NCI-H1417 treated with DMSO at 0.1 percent for 48 hours (cell line): ENCODE measurements around the gene SCFD1.
"Not testable (repeated sequence)": the region's sequence is repeated elsewhere in the genome, so short reads cannot be mapped to it uniquely, and the experiment has no call there.

Experiments
- DNase-seq: peaks from one replicate; lab custom pipeline; 2025; lab: John Stamatoyannopoulos, UW

Gene SCFD1

GRCh38 chr14:30621940-30622830, at the start of gene SCFD1:
SCFD1 (plus strand) TSS chr14:30622319; CDS start chr14:30622339, 20 bp downstream.
- peak; percentile 91 for DNase-seq

DNA sequence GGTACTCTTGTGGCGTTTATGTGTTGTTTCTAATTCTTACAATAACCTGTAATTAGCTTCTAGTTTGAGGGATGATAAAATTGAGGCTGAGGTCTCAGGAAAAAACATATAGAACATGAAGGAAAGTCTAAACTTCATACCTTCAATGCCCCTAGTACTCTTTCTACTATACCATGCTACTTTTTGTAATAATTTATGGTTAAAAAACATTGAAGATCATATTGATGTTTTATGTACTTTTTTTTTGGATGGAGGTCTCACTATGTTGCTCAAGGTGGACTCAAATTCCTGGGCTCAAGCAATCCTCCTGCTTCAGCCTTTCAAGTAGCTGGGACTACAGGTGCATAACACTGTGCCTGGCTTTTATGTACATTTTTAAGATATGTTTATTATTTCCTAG, 49.3 kb upstream of the SCFD1 start:
- no peak for DNase-seq

GRCh38 chr14:30573226-30573814, 48.8 kb upstream of the SCFD1 start:
- no peak for DNase-seq

- no peak for DNase-seq
Measured at GRCh38 chr14:30573966-30574365, 48.2 kb upstream of the SCFD1 start.

- DNase-seq, result not testable (repeated sequence)
Measured at GRCh38 chr14:30574777-30575176, 47.3 kb upstream of the SCFD1 start.

GRCh38 chr14:30576333-30576732, 45.8 kb upstream of the SCFD1 start:
- DNase-seq, result not testable (repeated sequence)

GRCh38 chr14:30580616-30581282, 41.4 kb upstream of the SCFD1 start:
- no peak for DNase-seq

DNA sequence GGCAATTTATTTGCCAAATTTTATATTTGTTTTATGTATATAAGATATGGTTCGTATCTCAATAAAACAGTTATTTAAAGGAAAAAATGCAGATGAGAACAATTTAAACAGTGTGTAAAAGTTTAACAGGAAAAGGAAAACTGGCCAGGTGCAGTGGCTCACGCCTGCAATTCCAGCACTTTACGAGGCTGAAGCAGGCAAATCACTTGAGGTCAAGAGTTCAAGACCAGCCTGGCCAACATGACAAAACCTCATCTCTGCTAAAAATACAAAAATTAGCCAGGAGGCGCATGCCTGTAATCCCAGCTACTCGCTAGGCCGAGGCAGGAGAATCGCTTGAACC, 40.9 kb upstream of the SCFD1 start:
- DNase-seq, result no peak

DNA sequence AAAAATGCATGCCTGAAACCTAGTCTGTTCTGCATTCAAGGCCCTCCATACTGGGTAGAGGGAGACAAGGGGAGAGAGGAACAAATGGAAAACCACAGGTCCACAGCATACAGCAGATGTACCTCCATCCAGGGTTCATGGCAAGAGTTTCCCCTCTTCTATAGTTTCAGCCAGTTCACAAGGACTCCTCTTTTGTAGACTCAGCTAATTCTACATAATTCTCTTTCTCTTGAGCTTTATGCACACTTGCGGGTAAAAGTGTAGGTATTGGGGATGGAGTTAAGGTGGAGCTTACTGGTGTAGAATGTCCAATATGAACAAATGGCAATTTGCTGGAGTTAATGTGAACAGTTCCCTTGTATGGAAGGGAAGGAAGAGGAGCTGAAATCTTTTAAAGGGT, 39.7 kb upstream of the SCFD1 start:
- DNase-seq, result no peak

GRCh38 chr14:30584058-30584630, 38.0 kb upstream of the SCFD1 start:
- no peak for DNase-seq

DNA sequence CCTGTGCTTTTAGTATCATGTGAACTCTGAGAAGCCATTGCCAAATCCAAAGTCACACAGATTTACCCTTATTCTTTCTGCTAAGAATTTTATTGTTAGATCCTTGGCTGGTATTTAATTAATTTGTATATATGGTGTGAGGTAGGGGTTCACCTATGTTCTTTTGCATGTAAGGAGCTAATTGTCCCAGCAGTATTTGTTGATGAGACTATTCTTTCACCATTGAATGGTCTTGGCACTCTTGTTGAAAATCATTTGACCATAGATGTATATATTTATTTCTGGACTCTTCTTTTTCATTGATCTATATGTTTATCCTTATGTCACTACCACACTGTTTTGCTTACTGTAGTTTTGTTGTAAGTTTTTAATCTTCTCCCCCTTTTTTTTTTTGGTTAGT, 36.9 kb upstream of the SCFD1 start:
- no peak for DNase-seq

DNA sequence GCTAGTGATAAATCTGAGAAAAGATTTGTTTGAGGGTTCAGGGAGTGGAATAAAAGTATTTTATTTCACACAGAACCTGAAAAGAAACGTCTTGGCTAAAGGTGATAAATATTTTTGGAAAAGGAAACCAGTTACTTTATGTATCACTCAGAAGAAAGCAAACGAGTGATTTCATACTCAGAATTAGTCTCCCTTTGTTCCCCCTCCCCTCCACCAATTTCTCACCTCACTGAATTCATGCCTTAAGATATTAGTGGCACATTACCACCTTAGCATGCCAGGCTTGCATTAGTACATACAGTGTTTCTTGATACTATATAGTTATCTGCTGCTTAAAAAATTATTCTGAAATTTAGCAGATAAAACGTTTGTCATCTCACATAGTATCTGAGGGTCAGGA, 35.0 kb upstream of the SCFD1 start:
- DNase-seq, result no peak

DNA sequence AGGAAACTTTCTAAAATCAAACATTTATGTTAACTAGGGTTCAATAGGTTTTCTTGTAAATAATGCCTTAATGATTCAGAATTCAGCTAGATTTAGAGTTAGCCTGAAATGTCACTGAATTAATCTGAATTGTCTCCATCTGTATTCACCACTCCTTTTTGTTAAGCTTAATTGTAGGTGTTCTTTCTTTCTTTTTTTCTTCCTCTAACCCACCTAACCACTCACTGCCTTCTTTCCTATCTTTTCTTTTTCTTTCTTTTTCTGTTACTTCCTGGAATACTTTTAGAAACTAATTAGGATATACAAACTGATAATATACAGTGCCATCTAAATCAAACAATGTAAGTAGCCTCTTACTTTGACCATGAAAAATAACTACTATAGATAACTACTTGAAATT, 33.2 kb upstream of the SCFD1 start:
- no peak for DNase-seq

DNA sequence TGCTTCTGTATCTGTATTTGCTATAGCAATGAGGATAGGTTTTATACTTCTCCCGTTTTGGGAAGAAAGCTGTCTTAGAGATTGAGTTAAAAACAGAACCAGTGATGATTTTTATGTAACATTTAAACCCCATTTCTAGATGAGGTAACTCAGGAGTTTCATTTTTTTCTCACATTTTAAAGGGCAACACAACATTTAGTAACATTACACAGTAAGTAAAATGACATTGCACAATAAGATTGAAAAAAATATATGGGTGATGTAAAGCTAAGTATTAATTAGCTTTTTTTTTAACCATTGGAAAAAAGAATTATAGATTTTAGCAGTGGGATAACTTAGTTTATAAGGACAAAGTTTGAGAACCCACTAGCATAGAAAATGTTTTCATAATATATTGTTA, 25.2 kb upstream of the SCFD1 start:
- no peak for DNase-seq

DNA sequence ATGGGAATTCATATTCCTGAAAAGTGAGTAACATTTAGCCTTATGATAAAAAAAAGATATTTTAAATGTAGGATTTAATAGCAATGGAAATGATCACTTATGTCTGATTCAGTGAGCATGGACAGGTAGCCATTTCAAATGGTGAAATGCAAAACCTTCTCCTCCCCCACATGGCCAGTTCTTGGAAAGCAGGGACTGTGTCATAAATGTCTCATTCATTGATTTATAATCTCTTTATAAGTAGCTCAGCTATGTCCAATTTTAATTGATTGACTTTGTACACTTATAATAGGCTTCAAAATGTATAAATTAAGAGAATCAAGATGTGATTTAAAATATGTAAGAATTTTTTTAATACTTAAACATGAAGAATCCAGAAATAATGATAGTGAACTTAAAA, 24.6 kb upstream of the SCFD1 start:
- DNase-seq, result no peak

DNA sequence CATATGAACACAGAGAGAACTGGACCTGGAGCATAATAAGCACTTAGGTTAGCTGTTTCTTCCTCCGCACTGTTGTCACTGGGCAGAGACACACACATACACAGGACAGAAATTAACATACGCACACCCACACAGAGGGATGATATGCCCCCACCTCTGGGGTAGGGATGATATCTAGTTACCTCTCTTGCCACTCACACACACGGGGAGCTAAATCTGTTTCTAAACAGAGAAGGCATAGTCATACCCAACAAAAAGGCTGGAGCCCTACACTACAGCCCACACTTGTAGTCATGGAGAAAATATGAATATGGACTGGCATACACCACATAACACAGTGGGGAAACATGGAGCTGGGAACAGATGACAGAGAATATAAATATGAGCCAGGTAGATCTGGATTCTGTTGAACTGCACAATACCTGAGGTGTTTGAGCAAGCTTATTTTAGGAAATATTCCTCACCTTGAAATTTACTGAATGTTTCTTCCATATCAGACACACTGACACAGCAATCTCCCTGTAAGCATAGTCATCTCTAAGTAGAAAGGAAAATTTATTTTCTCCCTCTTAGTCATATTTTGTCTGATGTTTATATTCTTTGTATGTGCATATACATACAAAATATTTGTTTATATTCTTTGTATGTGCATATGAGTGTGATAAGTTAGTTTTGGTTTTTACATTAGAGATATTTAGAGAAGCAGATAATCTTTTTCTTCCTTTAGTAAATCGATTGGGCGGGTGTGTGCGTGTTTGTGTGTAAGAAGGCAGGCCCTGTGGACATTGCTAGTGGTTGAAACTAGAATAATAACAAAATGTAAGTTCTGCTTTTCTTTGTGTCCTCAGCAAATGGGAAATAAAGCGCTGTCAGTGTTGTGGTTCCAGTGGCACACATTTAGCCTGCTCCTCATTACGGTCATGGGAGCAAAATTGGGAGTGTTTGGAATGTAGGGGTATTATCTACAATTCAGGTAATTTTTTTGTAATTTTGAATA, 20.9 kb upstream of the SCFD1 start:
- no peak for DNase-seq

DNA sequence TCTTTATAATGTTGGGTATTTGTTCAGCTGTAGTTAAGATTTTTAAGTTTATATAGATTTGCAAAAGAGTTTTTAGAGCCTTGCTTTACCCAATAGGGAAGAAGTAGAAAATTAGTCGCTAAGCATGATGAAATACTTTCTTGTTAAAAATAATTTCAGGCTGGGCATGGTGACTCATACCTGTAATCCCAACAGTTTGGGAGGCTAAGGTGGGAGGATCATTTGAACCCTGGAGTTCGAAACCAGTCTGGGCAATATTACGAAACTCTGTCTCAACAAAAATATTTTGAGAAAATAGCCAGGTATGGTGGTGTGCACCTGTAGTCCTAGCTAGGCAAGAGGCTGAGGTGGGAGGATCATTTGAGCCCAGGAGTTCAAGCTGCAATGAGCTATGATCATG, 18.7 kb upstream of the SCFD1 start:
- no peak for DNase-seq

GRCh38 chr14:30604696-30605095, 17.4 kb upstream of the SCFD1 start:
- DNase-seq, result not testable (repeated sequence)

- DNase-seq, result no peak
Measured at GRCh38 chr14:30607156-30607780, 14.9 kb upstream of the SCFD1 start.

GRCh38 chr14:30608533-30609006, 13.5 kb upstream of the SCFD1 start:
- no peak for DNase-seq

DNA sequence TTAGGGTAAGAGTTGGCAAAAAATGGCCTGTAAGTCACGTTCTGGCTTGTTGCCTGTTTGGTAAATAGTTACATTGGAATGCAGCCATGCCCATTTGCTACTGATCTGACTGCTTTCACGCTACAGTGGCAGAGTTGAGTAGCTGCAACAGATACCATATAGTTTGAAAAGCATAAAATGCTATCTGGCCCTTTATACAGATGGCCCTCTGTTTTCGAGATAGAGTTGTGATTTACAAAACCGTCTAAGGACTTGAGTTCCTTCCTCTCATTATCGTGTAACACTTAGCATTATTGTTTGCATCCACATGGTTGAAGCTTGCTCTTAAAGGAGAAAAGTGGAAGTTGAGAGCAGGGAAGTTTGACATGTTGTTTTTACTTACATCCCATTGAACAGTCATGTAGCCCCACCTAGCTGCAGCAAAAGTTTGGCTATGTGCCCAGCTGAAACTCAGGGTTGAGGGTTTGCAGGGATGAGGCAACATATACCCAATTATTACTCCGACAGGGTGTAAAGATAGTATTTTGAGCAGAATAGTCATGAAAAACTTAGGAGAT, 11.3 kb upstream of the SCFD1 start:
- DNase-seq, result no peak
